Cerebellar cortex (tissue), 1 donor: Measurements from ENCODE around the gene FREM2.

Experiments
- DNase-seq: peaks from one replicate; pipeline ENCODE4 v3.0.0-alpha.2; 2015; ENCODE audit warnings: low spot score

Gene FREM2

DNA sequence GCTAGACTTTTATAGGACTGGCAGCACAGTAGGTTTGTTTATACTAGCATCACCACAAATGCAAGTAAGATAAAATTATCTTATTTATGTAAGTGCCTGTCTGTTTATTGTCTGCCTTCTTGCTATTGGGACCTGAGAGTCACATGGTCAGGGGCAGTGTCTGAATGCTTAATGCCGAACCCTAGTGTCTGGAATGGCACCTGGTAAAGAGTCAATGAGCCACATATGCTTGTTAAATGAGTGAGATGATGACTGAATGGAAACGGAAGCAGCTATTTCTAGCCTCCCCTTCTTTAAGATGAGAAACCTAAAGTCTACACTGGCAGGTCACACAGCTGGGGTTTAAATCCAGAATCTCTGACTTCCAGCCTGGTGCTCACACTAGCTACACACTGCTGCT is 211.6 kb downstream of the FREM2 start:
- DNase-seq = no peak

DNA sequence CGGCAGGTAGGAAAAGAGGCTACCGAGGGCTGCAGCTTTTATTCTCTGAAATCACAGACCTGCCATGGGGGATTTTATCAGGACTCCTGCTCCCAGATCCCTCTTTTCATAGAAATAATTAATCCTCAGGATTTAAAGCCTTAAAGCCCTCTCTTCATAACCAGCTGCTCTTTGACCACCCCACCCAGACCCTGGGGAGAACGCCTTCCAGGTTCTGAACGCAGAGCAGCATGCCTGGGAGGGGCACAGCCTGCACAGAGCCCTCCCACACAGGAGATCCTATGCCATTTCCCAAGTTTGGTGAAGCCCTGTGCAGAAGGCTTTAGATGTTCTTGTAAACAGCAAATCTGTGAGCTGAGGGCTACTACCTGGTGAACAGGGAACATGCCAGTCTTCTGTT is 212.7 kb downstream of the FREM2 start:
- no peak for DNase-seq

DNA sequence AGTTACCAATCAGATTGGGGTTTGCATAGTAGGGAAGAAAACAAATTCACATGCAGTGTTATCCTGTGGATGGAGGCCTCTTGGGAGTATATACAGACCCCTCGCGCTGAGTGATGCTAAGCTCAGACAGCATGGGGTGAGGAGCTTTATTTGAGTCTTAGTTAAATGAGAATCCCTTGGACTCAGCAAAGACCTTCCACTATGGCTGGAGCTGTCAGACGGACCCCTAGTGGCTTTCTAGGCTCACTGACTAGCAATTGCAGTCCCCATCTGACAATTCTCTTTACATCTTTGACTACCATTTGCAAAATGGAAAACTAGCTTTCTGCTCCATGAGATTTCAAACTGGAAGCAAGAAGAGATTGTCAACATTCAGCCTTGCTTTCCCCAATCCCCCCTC is 213.3 kb downstream of the FREM2 start:
- DNase-seq = no peak

DNA sequence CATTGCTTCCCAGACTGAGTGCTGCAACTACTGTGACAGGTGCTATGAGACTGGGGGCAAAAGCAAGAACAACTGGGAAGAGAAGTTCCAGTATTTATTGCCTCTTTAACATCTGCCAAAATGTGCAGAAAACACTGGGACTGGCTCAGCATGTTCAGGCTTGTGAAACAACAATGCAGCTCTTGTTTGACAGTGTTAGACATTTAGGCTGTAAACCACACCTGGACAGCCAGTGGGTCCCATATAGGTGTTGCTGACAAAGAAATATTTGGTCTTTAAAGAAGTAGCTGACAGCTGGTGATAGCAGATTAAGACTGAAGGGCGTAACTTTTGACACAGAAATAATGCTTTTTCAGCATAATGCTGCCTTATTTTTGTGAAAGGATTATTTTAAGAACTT is 215.7 kb downstream of the FREM2 start:
- no peak for DNase-seq

DNA sequence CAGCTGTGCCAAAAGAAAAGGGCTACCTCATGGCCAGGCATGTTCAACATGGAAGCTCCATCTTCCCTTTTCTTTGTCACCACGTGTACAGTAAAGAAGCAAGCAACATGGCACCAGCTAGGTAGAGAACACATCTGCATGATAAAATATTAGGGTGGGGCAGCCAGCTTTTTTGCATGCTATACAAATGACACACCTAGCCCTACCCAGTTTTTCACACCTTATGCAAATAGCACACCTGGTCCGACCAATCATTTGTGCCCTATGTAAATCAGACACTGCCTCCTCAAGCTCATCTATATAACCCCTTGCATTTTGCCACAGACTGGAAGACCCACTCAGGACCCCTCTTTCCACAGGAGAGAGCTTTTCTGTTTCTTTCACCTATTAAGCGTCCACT is 218.2 kb downstream of the FREM2 start:
- DNase-seq = no peak

DNA sequence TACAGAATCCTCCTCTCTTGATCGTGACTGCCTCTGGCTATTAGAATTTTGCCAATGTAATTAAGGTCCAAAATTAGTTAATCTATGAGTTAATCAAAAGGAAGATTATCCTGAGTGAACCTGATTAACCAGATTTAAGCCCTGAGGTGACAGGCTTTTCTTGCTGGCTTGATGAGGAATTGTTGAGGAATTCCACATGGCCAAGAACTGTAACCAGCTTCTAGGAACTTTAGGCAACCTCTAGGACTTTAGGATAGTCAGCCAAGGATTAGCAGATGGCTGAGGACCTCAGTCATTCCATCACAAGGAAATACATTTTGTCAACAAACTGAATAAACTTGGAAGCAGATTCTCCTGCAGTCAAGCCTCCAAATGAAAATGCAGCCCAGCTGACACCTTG is 219.0 kb downstream of the FREM2 start:
- DNase-seq = peak; percentile 1

DNA sequence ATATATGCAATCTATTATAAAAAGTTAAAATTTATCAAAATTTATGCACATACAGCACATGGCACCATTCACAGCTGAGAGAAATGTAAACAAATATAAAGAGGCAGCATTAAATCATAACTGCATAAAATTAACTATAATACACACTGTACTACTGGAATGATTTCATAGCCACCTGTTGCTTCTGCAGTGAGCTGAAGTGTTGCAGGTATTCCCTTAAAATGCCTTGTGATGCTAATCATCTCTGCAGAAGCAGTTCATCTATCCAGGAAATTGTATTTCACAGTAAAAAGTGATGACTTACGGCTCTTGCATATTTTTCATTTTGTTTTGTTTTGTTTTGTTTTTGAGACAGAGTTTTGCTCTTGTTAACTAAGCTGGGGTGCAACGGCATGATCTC is 221.7 kb downstream of the FREM2 start:
- DNase-seq = no peak

DNA sequence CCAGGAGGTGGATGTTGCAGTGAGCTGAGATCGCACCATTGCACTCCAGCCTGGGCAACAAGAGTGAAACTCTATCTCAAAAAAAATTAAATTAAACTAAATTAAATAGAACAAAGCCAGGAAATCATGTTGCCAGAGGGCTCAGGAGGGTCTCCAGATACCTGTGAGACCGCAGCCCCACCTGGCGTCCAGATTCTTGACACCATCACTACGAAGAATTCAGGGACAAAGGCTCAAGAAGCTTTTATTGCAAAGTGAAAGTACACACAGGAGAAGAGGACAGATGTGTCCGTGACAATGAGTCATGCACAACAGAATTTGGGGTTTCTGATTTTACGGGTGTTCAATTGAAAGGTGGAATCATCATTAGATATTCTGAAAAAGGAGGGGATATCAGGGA is 227.2 kb downstream of the FREM2 start:
- DNase-seq = no peak

DNA sequence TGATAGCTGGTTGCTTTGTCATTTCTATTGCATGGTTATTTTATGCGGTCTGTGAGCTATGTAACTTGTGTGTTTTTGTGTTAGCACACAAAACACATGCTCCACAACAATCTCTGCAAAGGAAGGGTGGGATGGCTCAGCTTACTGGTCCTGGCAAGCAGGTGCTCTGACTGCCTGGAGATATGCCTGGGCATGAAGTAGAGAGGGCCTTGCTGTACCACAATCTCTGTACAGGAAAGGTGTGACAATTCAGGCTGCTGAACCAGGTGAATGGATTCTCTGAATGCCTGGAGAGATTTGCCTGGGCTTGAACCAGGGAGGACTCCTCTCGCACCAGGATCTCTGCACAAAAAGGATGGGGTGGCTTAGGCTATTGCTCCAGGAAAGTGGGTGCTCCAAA is 234.2 kb downstream of the FREM2 start:
- DNase-seq = no peak

DNA sequence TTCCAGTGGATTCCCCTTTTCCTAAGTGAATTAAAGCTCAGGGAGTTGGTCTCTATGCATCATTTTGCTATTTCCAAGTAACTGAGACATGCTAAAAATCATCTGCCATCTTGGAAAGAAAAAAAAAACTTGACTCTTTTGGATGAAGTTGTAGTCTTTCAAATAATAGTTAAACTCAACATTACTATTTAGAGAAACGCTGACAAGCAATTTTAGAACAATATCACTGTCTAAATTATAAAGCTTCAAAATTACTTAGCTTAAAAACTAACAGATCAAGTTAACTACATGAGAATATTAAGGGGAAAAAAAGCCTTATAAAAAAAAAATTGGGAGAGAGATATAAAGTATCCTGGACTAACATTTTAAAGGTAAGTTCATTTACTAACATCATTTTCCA is 235.3 kb downstream of the FREM2 start:
- no peak for DNase-seq

DNA sequence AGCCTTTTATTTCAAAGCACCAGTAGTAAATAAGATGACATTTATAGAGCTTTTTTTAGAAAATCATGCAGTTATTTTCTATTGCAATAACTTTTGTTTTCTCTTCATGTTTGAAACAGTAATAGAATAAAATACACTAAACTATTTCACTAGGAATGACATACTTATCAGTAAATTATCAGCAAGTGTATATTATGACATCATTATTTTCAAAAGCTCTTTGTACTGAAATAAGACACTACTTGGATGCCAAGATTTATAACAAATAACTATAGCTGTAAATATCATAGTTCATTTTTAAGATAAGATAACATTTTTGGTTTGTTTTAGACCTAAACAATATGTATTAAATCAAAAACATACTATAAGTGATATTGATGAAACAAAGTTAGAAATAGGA is 246.9 kb downstream of the FREM2 start:
- DNase-seq = no peak
